Superior temporal gyrus (tissue), 1 donor: ENCODE results near the gene DEAF1.

Experiments
- DNase-seq: peaks from one replicate; pipeline ENCODE4 v3.0.0-alpha.2; 2016; ENCODE audit errors: extremely low spot score

The DEAF1 gene

DNA sequence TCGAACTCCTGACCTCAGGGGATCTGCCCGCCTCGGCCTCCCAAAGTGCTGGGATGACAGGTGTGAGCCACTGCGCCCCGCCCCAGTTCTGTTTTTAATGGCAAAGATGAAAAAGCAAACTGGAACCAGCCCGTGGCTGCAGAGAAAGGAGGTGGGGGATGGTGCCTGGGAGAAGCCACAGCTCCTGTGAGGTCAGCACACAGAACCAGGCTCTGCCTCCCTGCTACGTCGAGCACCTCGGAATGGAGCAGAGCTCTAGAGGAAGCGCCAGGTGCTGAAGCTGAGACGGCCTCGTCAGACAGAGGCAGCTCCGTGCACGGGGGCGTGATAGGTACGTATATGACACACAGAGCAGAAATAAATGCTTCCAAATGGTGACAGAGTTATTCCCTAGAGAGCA, 49.5 kb downstream of the DEAF1 start:
- DNase-seq = no peak

GRCh38 chr11:643849-644738, 50.9 kb downstream of the DEAF1 start:
- no peak for DNase-seq

DNA sequence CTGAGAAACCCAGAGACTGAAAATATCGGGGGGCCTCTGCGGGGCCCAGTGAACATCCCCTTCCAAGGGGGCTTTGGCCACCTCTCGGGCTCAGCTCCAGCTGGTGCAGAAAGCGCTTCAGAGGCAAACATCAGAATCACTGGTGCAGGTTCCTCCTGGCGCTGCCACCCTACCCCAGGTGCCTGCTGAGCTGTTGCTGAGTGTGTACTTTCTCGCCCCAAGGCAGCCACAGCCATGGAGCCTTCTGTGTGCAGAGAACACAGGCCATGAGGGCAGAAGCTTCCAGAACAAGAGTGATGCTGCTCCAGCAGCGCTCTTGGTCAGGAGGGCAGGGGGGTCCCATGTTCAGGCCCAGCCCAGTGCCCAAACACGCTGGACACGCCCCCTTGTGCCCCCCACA, 51.7 kb downstream of the DEAF1 start:
- DNase-seq = no peak

GRCh38 chr11:641806-642370, 53.1 kb downstream of the DEAF1 start:
- no peak for DNase-seq

DNA sequence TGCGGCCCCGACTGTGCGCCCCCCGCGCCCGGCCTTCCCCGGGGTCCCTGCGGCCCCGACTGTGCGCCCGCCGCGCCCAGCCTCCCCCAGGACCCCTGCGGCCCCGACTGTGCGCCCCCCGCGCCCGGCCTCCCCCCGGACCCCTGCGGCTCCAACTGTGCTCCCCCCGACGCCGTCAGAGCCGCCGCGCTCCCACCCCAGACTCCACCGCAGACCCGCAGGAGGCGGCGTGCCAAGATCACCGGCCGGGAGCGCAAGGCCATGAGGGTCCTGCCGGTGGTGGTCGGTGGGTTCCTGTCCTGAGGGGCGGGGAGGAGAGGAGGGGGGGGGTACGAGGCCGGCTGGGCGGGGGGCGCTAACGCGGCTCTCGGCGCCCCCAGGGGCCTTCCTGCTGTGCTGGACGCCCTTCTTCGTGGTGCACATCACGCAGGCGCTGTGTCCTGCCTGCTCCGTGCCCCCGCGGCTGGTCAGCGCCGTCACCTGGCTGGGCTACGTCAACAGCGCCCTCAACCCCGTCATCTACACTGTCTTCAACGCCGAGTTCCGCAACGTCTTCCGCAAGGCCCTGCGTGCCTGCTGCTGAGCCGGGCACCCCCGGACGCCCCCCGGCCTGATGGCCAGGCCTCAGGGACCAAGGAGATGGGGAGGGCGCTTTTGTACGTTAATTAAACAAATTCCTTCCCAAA, 54.9 kb downstream of the DEAF1 start:
- DNase-seq = no peak

- DNase-seq = no peak
Observed at GRCh38 chr11:639332-639955, 55.6 kb downstream of the DEAF1 start.

GRCh38 chr11:638631-639331, 56.2 kb downstream of the DEAF1 start:
- no peak for DNase-seq

- DNase-seq = no peak
Observed at GRCh38 chr11:637593-638521, 57.2 kb downstream of the DEAF1 start.

DNA sequence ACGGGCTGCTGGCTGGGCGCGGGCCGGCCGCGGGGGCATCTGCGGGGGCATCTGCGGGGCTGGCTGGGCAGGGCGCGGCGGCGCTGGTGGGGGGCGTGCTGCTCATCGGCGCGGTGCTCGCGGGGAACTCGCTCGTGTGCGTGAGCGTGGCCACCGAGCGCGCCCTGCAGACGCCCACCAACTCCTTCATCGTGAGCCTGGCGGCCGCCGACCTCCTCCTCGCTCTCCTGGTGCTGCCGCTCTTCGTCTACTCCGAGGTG, 57.8 kb downstream of the DEAF1 start:
- no peak for DNase-seq

DNA sequence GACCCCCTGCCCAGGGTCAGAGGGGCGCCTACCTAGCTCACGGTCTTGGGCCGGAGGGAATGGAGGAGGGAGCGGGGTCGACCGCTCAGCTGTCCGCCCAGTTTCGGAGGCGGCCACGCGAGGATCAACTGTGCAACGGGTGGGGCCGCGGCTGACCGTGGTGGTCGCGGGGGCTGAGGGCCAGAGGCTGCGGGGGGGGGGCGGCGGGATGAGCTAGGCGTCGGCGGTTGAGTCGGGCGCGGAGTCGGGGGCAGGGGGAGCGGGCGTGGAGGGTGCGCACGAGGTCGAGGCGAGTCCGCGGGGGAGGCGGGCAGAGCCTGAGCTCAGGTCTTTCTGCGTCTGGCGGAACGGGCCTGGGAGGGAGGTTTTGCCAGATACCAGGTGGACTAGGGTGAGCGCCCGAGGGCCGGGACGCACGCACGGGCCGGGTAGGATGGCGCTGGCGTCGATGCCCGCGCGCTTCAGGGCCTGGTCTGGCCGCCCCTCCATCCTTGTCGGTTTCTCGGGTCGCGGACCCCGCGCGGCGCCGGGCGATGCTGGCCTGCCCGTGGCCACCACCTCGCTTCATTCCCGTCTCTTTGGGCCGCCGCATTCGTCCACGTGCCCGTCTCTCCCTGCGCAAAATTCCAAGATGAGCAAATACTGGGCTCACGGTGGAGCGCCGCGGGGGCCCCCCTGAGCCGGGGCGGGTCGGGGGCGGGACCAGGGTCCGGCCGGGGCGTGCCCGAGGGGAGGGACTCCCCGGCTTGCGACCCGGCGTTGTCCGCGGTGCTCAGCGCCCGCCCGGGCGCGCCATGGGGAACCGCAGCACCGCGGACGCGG, 58.3 kb downstream of the DEAF1 start, which contains the start of gene DRD4:
Gene DRD4 (plus strand): TSS at position 759 of the 822 bp plus-strand sequence. CDS start 36 bp downstream, at position 795.
- DNase-seq = no peak

DNA sequence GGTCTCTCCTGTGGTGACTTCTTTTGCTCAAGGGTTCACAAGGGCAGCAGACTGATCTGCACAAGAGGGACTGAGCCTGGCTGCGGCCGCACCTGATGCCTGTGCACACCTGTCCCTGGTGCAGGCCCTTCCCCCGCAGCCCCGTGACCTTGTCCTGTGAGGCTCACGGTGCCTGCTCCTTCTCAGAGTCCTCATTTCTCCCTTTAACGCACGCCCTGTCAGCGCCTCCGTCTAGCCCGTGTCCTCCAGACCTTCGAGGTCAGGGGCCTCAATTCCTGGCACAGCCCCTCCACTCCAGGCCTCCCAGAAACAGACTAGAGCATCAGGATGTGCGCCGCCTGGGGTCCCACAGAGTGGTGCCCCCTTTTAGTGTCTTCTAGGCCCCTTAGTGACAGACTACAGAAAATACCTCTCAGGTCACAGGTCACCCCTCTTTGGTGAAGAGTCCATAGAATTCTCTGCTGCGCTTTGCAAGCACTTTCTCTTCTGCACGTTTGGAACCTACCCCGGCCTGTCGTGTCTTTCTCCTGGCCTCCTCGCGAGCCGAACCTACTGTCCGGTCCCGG, 59.0 kb downstream of the DEAF1 start:
- DNase-seq = no peak

DNA sequence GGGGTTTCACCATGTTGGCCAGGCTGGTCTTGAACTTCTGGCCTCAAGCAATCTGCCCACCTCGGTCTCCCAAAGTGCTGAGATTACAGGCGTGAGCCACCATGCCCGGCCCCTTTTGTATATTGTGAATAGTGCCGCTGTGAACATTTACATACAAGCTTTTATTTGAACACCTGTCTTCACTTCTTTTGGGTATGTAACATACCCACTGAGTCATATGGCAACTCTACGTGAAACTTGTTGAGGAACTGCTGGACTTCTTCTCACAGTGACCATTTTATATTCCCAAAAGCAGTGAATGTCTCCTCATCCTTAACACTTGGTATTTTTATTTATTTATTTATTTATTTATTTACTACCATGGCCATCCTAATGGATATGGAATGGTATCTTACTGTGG, 64.2 kb downstream of the DEAF1 start:
- DNase-seq = no peak

GRCh38 chr11:629237-629583, 65.8 kb downstream of the DEAF1 start:
- no peak for DNase-seq

DNA sequence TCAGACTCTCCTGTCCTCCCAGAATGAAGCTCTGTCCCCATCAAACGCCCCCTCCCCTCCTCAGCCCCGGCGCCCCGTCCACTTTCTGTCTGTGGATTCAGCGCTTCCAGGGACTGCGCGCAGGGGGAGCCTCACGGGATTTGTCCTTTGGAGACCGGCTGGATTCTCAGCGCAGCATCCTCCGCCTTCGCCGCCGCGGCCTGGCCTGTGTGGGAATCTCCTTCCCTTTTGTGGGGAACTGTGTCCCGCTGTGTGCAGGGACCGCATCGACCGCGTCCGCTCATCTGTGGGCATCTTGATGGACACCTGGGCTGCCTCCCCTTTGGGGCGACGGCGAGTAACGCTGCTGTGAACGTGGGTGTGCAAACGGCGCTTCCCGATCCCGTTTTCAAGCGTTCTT, 67.0 kb downstream of the DEAF1 start:
- DNase-seq = no peak

- no peak for DNase-seq
Observed at GRCh38 chr11:627308-627576, 67.8 kb downstream of the DEAF1 start.

DNA sequence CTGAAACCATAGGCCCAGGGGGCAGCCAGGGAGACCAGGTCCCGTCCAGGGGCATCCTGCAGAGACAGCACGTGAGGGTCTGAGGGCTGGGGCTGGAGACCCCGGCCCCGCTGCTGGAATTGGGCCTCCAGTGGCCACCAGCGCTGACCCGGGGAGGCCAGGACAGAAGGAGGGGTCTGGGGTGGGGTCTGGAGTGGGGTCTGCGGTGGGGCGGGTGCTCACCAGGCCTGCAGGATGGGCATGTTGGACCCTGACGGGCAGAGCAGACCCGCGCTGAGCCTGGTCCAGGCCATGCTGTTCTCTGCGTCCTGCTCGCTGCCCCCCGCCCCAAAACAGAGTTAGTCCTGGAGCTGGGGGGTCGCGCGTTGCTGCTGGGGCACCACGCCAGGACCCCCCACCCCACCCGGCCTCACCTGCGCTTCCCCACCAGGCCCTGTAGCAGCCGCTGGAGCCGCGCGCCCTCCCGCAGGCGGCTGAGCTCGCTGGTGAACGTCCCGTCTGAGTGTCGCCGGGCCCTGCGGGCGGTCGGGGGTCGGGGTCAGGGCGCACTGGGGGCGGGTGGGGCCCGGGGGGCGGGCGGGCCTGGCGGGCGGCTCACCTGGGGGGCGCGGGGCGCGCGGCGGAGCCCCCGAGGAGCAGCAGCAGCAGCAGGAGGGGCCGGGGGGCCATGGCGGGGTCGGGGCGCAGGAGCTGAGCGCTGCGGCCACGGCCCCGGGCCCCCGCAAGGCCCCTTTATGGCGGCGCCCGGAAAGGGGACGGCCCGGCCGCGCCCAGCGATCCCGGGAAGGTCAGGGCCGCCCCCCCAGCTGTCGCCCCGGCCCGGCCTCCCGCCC, 68.3 kb downstream of the DEAF1 start, which contains the start of gene SCT:
Gene SCT (minus strand): TSS at position 707 of the 833 bp plus-strand sequence. CDS start 38 bp downstream, at position 669.
- no peak for DNase-seq

DNA sequence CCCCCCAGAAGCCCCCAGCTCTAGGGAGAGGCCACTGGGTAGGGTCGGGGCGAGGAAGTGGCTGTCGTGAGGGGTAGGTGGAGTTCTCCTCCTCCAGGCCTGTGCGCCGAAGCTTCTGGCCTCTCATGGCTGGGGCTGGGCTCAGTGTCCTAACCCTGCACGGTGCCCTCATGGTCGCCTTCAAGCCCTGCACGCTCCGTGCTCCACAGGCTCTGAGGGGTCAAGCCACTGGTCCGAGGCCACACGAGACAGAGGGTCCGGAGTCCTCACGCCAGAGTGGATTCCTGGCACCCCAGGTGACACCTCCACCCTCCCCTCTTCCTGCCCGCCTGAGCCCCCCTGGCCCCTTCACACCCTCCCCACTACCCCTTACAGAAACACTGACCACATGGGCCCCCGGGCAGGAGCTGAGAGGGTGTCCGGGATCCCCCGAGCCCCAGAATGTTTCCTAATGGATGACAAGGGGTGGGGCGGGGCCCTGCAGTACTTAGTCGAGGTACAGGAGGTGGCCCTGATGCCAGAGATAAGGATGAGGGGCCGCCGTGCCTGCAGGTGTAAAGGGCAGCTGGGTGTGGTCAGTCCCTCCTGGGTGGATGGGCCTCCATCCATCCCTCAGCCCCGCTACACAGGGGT, 69.3 kb downstream of the DEAF1 start:
- no peak for DNase-seq
